A549 treated with Hydrocortisone at 1 μM for 4 hours (cell line): ENCODE measurements around the gene SARDH. TPM values are rescaled to one million over a fixed set of nuclear protein-coding genes. Genes with fewer than 3 reads are reported as not detected.

Source experiments
- total RNA-seq: library from RNA; stranded (reverse); fragments of 200-300 nt; extraction: Qiagen RNA extraction; gene quantifications from 5 replicates; pipeline ENCODE4 v1.2.3, GENCODE V29; 2022

The SARDH gene
- 0.07 to 0.16 TPM (median 0.15 TPM) in 4 of 5 replicates, not detected in the other for total RNA-seq

GRCh38 chr9:133737774-133738639 lies at the start of gene SARDH:
SARDH (minus strand) TSS chr9:133738352; CDS start chr9:133734173, 4,179 bp downstream.

GRCh38 chr9:133635533-133636531 lies 102.3 kb downstream of the SARDH start, which contains the start of gene DBH:
DBH (plus strand) TSS chr9:133636363; CDS start chr9:133636372, 9 bp downstream.

Other genes with a start within 250 kb of the SARDH start
- gene MYMK, start 213.4 kb downstream of the SARDH start, total RNA-seq = not detected in 5 replicates
- gene ADAMTSL2, start 203.6 kb downstream of the SARDH start, total RNA-seq = not detected in 5 replicates
- not detected in 5 replicates for gene FAM163B, start 129.0 kb downstream of the SARDH start, total RNA-seq
- not detected in 5 replicates for gene DBH, start 102.0 kb downstream of the SARDH start, total RNA-seq